HEK293 (cell line): ENCODE measurements around the gene ZNF536.

Experiments used
- CTCF ChIA-PET: fragments of 350-600 bp; formaldehyde crosslinking; extraction: SDS; loops from one replicate; lab custom pipeline; 2021; ENCODE audit warnings: antibody characterized with exemption; lab: Yijun Ruan, JAX
- POLR2A ChIA-PET: fragments of 300-600 bp; formaldehyde crosslinking; extraction: SDS; loops from one replicate; lab custom pipeline; 2020; ENCODE audit warnings: antibody characterized with exemption, inconsistent platforms; lab: Yijun Ruan, JAX
- H3K27ac ChIP-seq: fragments of 200-500 bp; sonication (Bioruptor generic); 2 replicates; pipeline ENCODE4 v1.5.1; 2014; ENCODE audit warnings: low read depth, low read length, control low read depth, inconsistent platforms; ENCODE audit errors: extremely low read depth
- H3K36me3 ChIP-seq, 2 experiments: fragments of 200-500 bp in 1 of 2; sonication (Bioruptor generic) in 1 of 2; 1 replicate in 1 of 2; 2 replicates in 1 of 2; pipeline ENCODE4 v1.5.1; 2014 to 2017; ENCODE audit warnings: inconsistent platforms in 2 of 2, low read length in 2 of 2; ENCODE audit not compliant: control insufficient read depth in 2 of 2, insufficient read depth in 1 of 2
- H3K4me1 ChIP-seq: fragments of 200-500 bp; sonication (Bioruptor generic); 2 replicates; pipeline ENCODE4 v1.5.1; 2014; ENCODE audit warnings: mild to moderate bottlenecking, low read length, inconsistent platforms; ENCODE audit not compliant: control insufficient read depth, insufficient read depth
- H3K4me3 ChIP-seq: 2 replicates; pipeline ENCODE4 v1.5.1; 2011; ENCODE audit warnings: low read depth, mild to moderate bottlenecking, control low read depth, low read length, moderate library complexity
- H3K9me3 ChIP-seq: fragments of 200-500 bp; sonication (Bioruptor generic); 2 replicates; pipeline ENCODE4 v1.5.1; 2014; ENCODE audit warnings: low read depth, low read length, inconsistent platforms; ENCODE audit not compliant: control insufficient read depth, insufficient read depth
- MYNN ChIP-seq: fragments of 450-650 bp; formaldehyde crosslinking; IDR thresholded peaks from 2 replicates; pipeline ENCODE4 v1.5.1; 2016; ENCODE audit warnings: missing biosample characterization, missing genetic modification characterization, borderline replicate concordance
- OSR2 ChIP-seq: fragments of 450-650 bp; formaldehyde crosslinking; IDR thresholded peaks from 2 replicates; pipeline ENCODE4 v1.5.1; 2016; ENCODE audit warnings: missing biosample characterization, missing genetic modification characterization
- SP7 ChIP-seq: fragments of 450-650 bp; formaldehyde crosslinking; IDR thresholded peaks from 2 replicates; pipeline ENCODE4 v1.5.1; 2016; ENCODE audit warnings: missing biosample characterization, missing genetic modification characterization
- ZNF112 ChIP-seq: fragments of 450-650 bp; formaldehyde crosslinking; IDR thresholded peaks from 2 replicates; pipeline ENCODE4 v1.5.0; 2017; ENCODE audit warnings: missing biosample characterization, missing genetic modification characterization
- ZNF114 ChIP-seq: fragments of 450-650 bp; formaldehyde crosslinking; IDR thresholded peaks from 2 replicates; pipeline ENCODE4 v1.5.0; 2017; ENCODE audit warnings: missing biosample characterization, missing genetic modification characterization
- ZNF341 ChIP-seq: fragments of 450-650 bp; formaldehyde crosslinking; IDR thresholded peaks from 2 replicates; pipeline ENCODE4; 2016; ENCODE audit warnings: low read depth, missing biosample characterization, missing genetic modification characterization
- ZNF416 ChIP-seq: fragments of 450-650 bp; formaldehyde crosslinking; IDR thresholded peaks from 2 replicates; pipeline ENCODE4 v1.5.1; 2016; ENCODE audit warnings: missing biosample characterization, missing genetic modification characterization
- ZNF423 ChIP-seq: fragments of 450-650 bp; formaldehyde crosslinking; IDR thresholded peaks from 2 replicates; pipeline ENCODE4 v1.5.1; 2016; ENCODE audit warnings: missing biosample characterization, missing genetic modification characterization
- ZNF549 ChIP-seq: fragments of 450-650 bp; IDR thresholded peaks from 2 replicates; pipeline ENCODE4 v1.5.1; 2018; ENCODE audit warnings: missing biosample characterization, missing genetic modification characterization, mild to moderate bottlenecking, inconsistent platforms, moderate library complexity
- ZNF560 ChIP-seq: fragments of 450-650 bp; formaldehyde crosslinking; IDR thresholded peaks from 2 replicates; pipeline ENCODE4 v1.5.1; 2017; ENCODE audit warnings: missing biosample characterization, missing genetic modification characterization, borderline replicate concordance
- ZNF596 ChIP-seq: fragments of 450-650 bp; IDR thresholded peaks from 2 replicates; pipeline ENCODE4 v1.5.0; 2018; ENCODE audit warnings: missing biosample characterization, mild to moderate bottlenecking, missing genetic modification characterization, moderate library complexity
- ZNF600 ChIP-seq: fragments of 450-650 bp; formaldehyde crosslinking; IDR thresholded peaks from 2 replicates; pipeline ENCODE4 v1.5.1; 2016; ENCODE audit warnings: missing biosample characterization, missing genetic modification characterization
- ZNF792 ChIP-seq: fragments of 450-650 bp; formaldehyde crosslinking; IDR thresholded peaks from 2 replicates; pipeline ENCODE4 v1.5.1; 2016; ENCODE audit warnings: missing biosample characterization, missing genetic modification characterization
- TF ChIP-seq, protein P1 (sequence below): fragments of 450-650 bp; formaldehyde crosslinking; IDR thresholded peaks from 2 replicates; pipeline ENCODE4 v1.5.1; 2016; ENCODE audit warnings: missing biosample characterization, missing genetic modification characterization
- TF ChIP-seq, protein P2 (sequence below): fragments of 450-650 bp; formaldehyde crosslinking; IDR thresholded peaks from 2 replicates; pipeline ENCODE4 v1.5.1; 2016; ENCODE audit warnings: missing biosample characterization, missing genetic modification characterization
- TF ChIP-seq, protein P3 (sequence below): fragments of 450-650 bp; formaldehyde crosslinking; IDR thresholded peaks from 2 replicates; pipeline ENCODE4 v1.5.1; 2016; ENCODE audit warnings: missing biosample characterization, missing genetic modification characterization
- TF ChIP-seq, protein P4 (sequence below): fragments of 450-650 bp; formaldehyde crosslinking; IDR thresholded peaks from 2 replicates; pipeline ENCODE4 v1.5.1; 2016; ENCODE audit warnings: missing biosample characterization, missing genetic modification characterization
- TF ChIP-seq, protein P5 (sequence below): fragments of 450-650 bp; formaldehyde crosslinking; IDR thresholded peaks from 2 replicates; pipeline ENCODE4 v1.5.1; 2016; ENCODE audit warnings: missing biosample characterization, missing genetic modification characterization

The ZNF536 gene

DNA sequence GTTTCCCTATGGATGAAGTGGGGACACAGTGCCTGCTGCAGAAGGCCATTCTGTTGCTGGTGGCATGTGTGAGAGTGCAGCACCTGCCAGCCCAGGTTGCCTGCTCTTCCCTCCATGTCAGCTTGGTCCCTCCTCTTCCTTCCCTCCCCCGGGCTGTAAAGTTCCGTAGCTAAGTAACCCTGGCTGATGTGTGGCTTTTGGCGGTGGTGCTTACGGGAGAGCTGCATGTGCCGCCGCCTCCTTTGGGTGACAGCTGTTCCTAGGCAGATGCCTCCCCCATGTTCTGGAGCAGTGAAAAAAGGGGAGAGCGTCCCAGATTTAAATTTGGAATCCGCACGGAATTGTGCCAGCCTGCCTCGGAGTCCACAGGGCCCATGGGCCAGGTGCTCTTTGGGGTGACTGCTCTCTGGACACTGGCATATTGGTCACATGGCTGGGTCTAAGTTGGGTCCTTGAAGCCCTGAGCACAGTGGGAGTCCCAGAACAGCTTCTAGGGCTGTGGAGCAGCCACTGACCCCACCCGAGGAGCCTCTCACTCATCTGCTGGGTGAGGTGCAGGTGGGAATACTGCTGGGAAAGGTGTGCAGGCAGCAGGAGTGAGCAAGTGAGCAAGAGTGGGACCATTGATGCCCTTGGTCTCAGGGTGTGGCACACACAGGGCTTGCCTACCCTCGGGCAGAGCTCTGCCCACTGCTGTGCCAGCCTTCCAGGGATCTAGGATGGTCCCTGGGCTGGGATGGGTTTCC is 33.1 kb upstream of the ZNF536 start:
- Histone ChIP-seq H3K4me3 (no peak overlapping the region), H3K36me3 (no peaks in the 10 kb centered on the region), H3K9me3 (no peaks in the 10 kb centered on the region; the same call in 1 of the 2 replicates), H3K27ac (no peak overlapping the region), H3K4me1 (peaks cover 29% of the 10 kb centered on the region)
- POLR2A ChIA-PET, result no interaction called here
- CTCF ChIA-PET, result no interaction called here
- TF ChIP-seq SP7 (tag by site-specific recombination) (no peak), ZNF341 (tag by site-specific recombination) (peak; percentile 56; the same call in 1 of the 2 replicates), ZNF600 (tag by site-specific recombination) (peak; percentile 48; the same call in 1 of the 2 replicates)
- TF ChIP-seq, protein P1, sequence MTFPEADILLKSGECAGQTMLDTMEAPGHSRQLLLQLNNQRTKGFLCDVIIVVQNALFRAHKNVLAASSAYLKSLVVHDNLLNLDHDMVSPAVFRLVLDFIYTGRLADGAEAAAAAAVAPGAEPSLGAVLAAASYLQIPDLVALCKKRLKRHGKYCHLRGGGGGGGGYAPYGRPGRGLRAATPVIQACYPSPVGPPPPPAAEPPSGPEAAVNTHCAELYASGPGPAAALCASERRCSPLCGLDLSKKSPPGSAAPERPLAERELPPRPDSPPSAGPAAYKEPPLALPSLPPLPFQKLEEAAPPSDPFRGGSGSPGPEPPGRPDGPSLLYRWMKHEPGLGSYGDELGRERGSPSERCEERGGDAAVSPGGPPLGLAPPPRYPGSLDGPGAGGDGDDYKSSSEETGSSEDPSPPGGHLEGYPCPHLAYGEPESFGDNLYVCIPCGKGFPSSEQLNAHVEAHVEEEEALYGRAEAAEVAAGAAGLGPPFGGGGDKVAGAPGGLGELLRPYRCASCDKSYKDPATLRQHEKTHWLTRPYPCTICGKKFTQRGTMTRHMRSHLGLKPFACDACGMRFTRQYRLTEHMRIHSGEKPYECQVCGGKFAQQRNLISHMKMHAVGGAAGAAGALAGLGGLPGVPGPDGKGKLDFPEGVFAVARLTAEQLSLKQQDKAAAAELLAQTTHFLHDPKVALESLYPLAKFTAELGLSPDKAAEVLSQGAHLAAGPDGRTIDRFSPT (tag by site-specific recombination), result peak; percentile 75

DNA sequence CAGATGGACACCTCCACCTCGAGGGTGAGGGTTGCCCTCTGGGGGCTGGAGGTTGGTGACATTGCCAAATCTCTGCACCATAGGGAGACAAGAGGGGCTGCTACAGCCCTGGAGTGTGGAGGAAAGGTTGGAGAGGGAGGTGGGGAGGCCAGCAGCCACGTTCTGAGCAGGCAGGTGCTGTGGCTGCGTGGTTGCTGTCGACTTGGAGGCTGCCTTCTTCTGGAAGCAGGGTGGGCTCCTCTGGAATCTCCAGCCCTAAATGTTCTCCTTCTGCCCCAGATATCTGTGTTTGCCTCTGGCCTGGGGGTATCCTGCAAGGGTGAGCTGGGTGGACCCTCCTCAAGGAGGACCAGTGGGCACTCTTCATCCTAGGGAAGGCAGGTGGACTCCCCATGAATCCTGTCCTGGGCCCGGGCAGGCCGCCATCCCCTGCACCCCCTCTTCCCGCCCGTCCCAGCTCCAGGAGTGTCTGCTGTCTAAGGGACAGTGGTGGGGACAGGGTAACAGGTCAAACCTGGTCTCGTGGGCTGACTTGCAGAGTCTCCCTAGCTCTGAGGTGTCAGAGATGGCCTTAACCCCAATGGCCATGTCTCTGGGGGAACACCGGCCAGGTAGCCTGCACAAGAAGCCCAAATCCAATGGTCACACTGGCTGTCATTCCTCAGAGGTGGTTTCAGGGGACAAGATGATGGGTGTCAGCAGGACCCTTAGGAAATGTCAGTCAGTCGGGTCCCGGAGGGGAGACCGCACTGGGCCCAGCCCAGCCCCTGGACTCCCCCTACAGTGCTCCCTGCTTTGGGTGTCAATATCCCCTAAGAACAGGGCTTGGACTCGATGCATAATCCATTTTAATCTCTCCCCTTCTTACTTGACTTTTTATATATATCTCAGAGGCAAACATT is 32.3 kb upstream of the ZNF536 start:
- Histone ChIP-seq H3K27ac (peak overlapping the region; percentile 51; the same call in 1 of the 2 replicates), H3K4me3 (no peak overlapping the region), H3K9me3 (no peaks in the 10 kb centered on the region; the same call in 1 of the 2 replicates), H3K36me3 (no peaks in the 10 kb centered on the region), H3K4me1 (peaks cover 29% of the 10 kb centered on the region)
- TF ChIP-seq, protein P2, sequence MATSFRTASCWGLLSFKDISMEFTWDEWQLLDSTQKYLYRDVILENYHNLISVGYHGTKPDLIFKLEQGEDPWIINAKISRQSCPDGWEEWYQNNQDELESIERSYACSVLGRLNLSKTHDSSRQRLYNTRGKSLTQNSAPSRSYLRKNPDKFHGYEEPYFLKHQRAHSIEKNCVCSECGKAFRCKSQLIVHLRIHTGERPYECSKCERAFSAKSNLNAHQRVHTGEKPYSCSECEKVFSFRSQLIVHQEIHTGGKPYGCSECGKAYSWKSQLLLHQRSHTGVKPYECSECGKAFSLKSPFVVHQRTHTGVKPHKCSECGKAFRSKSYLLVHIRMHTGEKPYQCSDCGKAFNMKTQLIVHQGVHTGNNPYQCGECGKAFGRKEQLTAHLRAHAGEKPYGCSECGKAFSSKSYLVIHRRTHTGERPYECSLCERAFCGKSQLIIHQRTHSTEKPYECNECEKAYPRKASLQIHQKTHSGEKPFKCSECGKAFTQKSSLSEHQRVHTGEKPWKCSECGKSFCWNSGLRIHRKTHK (tag by site-specific recombination), result no peak
- TF ChIP-seq ZNF114 (tag by site-specific recombination), result no peak
- TF ChIP-seq ZNF423 (tag by site-specific recombination), result no peak
- no peak for TF ChIP-seq ZNF596 (tag by site-specific recombination)
- TF ChIP-seq OSR2 (tag by site-specific recombination), result no peak
- TF ChIP-seq MYNN, result no peak
- TF ChIP-seq ZNF792 (tag by site-specific recombination), result no peak
- TF ChIP-seq, protein P3, sequence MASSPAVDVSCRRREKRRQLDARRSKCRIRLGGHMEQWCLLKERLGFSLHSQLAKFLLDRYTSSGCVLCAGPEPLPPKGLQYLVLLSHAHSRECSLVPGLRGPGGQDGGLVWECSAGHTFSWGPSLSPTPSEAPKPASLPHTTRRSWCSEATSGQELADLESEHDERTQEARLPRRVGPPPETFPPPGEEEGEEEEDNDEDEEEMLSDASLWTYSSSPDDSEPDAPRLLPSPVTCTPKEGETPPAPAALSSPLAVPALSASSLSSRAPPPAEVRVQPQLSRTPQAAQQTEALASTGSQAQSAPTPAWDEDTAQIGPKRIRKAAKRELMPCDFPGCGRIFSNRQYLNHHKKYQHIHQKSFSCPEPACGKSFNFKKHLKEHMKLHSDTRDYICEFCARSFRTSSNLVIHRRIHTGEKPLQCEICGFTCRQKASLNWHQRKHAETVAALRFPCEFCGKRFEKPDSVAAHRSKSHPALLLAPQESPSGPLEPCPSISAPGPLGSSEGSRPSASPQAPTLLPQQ (tag by site-specific recombination), result no peak
- TF ChIP-seq ZNF416 (tag by site-specific recombination), result no peak
- no peak for TF ChIP-seq ZNF112 (tag by site-specific recombination)
- no peak for TF ChIP-seq ZNF560
- TF ChIP-seq, protein P4, sequence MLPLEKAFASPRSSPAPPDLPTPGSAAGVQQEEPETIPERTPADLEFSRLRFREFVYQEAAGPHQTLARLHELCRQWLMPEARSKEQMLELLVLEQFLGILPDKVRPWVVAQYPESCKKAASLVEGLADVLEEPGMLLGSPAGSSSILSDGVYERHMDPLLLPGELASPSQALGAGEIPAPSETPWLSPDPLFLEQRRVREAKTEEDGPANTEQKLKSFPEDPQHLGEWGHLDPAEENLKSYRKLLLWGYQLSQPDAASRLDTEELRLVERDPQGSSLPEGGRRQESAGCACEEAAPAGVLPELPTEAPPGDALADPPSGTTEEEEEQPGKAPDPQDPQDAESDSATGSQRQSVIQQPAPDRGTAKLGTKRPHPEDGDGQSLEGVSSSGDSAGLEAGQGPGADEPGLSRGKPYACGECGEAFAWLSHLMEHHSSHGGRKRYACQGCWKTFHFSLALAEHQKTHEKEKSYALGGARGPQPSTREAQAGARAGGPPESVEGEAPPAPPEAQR (tag by site-specific recombination), result no peak
- TF ChIP-seq ZNF549, result no peak
- TF ChIP-seq, protein P5, sequence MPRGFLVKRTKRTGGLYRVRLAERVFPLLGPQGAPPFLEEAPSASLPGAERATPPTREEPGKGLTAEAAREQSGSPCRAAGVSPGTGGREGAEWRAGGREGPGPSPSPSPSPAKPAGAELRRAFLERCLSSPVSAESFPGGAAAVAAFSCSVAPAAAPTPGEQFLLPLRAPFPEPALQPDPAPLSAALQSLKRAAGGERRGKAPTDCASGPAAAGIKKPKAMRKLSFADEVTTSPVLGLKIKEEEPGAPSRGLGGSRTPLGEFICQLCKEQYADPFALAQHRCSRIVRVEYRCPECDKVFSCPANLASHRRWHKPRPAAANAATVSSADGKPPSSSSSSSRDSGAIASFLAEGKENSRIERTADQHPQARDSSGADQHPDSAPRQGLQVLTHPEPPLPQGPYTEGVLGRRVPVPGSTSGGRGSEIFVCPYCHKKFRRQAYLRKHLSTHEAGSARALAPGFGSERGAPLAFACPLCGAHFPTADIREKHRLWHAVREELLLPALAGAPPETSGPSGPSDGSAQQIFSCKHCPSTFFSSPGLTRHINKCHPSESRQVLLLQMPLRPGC (tag by site-specific recombination), result no peak
- CTCF ChIA-PET, result no interaction called here
- POLR2A ChIA-PET, result no interaction called here
